LNCAP (cell line): ENCODE measurements around the gene COA7.

Experiments used
- CTCF ChIP-seq: fragments of 450-650 bp; IDR thresholded peaks from 2 replicates; pipeline ENCODE4 v1.5.1; 2017; ENCODE audit warnings: mild to moderate bottlenecking

The COA7 gene

GRCh38 chr1:52679498-52679897 is 18.6 kb downstream of the COA7 start:
- TF ChIP-seq CTCF, result no peak

- TF ChIP-seq CTCF, result no peak
These were observed 19.1 kb downstream of the COA7 start for GRCh38 chr1:52679048-52679447.

DNA sequence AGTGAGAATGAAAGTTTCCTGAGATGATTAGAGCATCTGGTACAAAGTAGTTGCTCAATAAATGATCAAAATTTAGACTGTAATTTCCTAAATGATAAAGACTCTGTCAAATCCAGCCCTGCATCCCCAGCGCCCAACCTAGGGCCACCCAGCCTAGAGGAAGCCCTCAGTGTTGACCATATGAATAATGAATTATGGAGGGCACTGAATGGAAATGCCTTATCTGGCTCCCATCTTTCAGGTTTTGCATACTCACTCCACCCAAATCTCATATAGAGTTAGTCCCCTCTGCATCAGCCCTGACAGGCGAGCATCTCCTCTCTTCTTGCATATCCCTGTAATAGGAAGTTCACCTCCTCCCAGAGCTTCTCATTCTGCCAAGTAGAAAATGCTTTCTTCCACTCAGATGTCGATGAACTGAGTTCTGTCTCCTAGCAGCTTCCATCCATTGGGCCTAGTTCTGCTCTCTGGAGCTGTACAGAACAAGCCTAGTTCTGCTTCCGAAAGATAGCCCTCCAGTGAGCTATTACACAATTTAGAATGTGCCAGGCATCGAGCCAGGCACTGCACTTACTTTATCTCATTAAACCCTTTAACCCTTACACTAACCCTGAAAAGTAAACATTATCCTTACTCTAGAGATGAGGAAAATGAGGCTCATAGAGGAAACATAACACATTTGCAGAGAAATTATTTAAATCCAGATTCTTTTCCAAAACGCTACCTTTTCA is 20.9 kb downstream of the COA7 start:
- TF ChIP-seq CTCF, result no peak

- no peak for TF ChIP-seq CTCF
These were observed 21.8 kb downstream of the COA7 start for GRCh38 chr1:52676249-52676903.

DNA sequence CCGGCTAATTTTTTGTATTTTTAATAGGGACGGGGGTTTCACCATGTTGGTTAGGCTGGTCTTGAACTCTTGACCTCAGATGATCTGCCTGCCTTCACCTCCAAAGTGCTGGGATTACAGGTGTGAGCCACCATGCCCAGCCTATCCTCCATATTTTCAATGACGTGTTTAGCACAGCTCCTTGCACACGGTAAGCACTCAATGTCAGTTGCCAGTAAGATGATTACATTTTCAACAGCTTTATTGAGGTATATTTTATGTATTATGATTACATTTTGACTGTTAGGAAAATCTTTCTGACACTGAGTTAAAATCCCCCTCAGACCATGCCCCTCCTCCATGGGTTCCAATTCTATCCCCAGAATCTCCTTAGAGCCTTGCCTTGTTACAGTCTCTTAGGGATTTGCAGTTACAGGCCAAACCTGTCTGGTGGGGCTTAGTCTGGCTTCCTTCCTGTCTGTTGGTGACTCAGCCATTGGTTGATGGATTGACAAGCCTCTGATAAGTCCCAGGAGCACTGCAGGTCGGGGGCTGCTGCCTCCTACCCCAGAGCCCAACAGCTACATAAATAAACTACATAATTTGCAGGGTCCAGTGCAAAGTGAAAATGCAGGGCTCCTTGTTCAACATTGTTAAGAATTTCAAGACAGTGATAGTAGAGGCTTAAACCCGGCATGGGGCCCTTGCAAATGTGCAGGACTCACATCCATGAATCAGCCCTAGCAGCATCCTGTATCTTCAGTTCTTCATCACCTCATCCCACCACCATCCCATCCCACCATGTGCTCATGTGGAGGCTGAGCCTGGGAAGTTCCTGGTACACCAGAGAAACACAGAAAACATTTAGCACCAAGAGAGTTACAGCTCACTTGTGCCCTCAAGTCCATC is 23.4 kb downstream of the COA7 start:
- no peak for TF ChIP-seq CTCF

- no peak for TF ChIP-seq CTCF
These were observed 24.6 kb downstream of the COA7 start for GRCh38 chr1:52673513-52673912.

GRCh38 chr1:52672946-52673345 is 25.2 kb downstream of the COA7 start:
- TF ChIP-seq CTCF, result no peak
